HepG2 (cell line): ENCODE data around the gene PROS1. TPM values are rescaled to one million over a fixed set of nuclear protein-coding genes. Genes with fewer than 3 reads are reported as not detected.

ENCODE experiments used
- ATAC-seq: fragments of 200-7000 bp; cut with Tn5 transposase; 3 replicates; pipeline ENCODE4 v1.9.1; 2020; ENCODE audit warnings: mild to moderate bottlenecking, moderate library complexity
- BruUV-seq: library from RNA; stranded (reverse); fragments of 400-500 nt; replicated peaks from 2 replicates; lab custom pipeline; 2021; lab: Mats Ljungman, UMichigan
- CTCF ChIA-PET: fragments of 300-600 bp; formaldehyde crosslinking; extraction: SDS; loops from one replicate; lab custom pipeline; 2021; ENCODE audit warnings: low total read pairs, inconsistent platforms, low intra/inter-chr PET ratio; lab: Yijun Ruan, JAX
- POLR2A ChIA-PET: fragments of 350-600 bp; sonication (Branson Sonifier 250); formaldehyde crosslinking; loops from one replicate; lab custom pipeline; 2020; ENCODE audit warnings: antibody characterized with exemption, inconsistent platforms; lab: Yijun Ruan, JAX
- DNase-seq: peaks from one replicate; pipeline ENCODE4 v3.0.0-alpha.2; 2015; ENCODE audit warnings: low spot score
- FAIRE-seq: peaks from 3 replicates; lab custom pipeline; 2011; peaks lifted over from hg19 to GRCh38; lab: Jason Lieb, UNC
- H2AFZ ChIP-seq: one replicate; pipeline ENCODE4 v1.6.1; 2011; ENCODE audit warnings: low read length, inconsistent platforms
- H3K27ac ChIP-seq: fragments of 300-600 bp; 3 replicates; pipeline ENCODE4 v1.8.0; 2011; ENCODE audit warnings: mixed run types, mild to moderate bottlenecking, mixed read lengths, low read length, inconsistent platforms; ENCODE audit not compliant: insufficient read depth; ENCODE audit errors: extremely low read length
- H3K27me3 ChIP-seq, 2 experiments: fragments of 200-600 bp in 1 of 2; 2 replicates in 1 of 2; 3 replicates in 1 of 2; pipeline versions ENCODE4 v1.6.0 to v1.8.0; 2011; ENCODE audit warnings: low read length in 2 of 2, mild to moderate bottlenecking in 2 of 2, moderate library complexity in 2 of 2, inconsistent platforms in 1 of 2; ENCODE audit not compliant: insufficient read depth in 2 of 2, control insufficient read depth in 1 of 2
- H3K36me3 ChIP-seq, 2 experiments: fragments of 200-600 bp in 1 of 2; replicated peaks in 1 of 2; 2 replicates in 1 of 2; 3 replicates in 1 of 2; pipeline versions ENCODE4 v1.5.1 to v1.8.0; 2011; ENCODE audit warnings: low read length in 2 of 2, inconsistent platforms in 1 of 2; ENCODE audit not compliant: insufficient read depth in 2 of 2, control insufficient read depth in 1 of 2
- H3K4me1 ChIP-seq: 2 replicates; pipeline ENCODE4 v1.5.1; 2012; ENCODE audit warnings: low read length, inconsistent platforms; ENCODE audit not compliant: insufficient read depth
- H3K4me2 ChIP-seq: 2 replicates; pipeline ENCODE4 v1.6.0; 2011; ENCODE audit warnings: low read depth, low read length, inconsistent platforms
- H3K4me3 ChIP-seq, 3 experiments: fragments of 200-600 bp in 1 of 3; sonication (generic), shearing (Covaris generic) in 1 of 3; replicated peaks in 1 of 3; 2 replicates each; pipeline ENCODE4 v1.5.1; 2011 to 2016; ENCODE audit warnings: low read length in 3 of 3, inconsistent platforms in 2 of 3, low read depth in 2 of 3, mild to moderate bottlenecking in 2 of 3, control low read depth in 1 of 3, mixed read lengths in 1 of 3; ENCODE audit not compliant: insufficient read depth in 1 of 3
- H3K79me2 ChIP-seq: one replicate; pipeline ENCODE4 v1.6.1; 2011; ENCODE audit warnings: low read length, inconsistent platforms; ENCODE audit not compliant: insufficient read depth
- H3K9ac ChIP-seq: 2 replicates; pipeline ENCODE4 v1.6.0; 2011; ENCODE audit warnings: mild to moderate bottlenecking, low read depth, low read length, inconsistent platforms; ENCODE audit not compliant: insufficient read depth
- H3K9me3 ChIP-seq: 2 replicates; pipeline ENCODE4 v1.5.1; 2012; ENCODE audit warnings: mild to moderate bottlenecking, low read length
- H4K20me1 ChIP-seq: 2 replicates; pipeline ENCODE4 v1.6.0; 2011; ENCODE audit warnings: inconsistent platforms, mild to moderate bottlenecking, low read length, moderate library complexity; ENCODE audit not compliant: insufficient read depth
- CEBPB ChIP-seq: IDR thresholded peaks from 2 replicates; pipeline ENCODE4 v1.6.1; 2011; ENCODE audit warnings: low read depth, low read length, improper control_type of control experiment, borderline replicate concordance
- POLR2AphosphoS2 ChIP-seq: IDR thresholded peaks from 2 replicates; pipeline ENCODE4 v1.6.1; 2011; ENCODE audit warnings: low read depth, low read length, improper control_type of control experiment
- ZBTB7A ChIP-seq: sonication (generic); formaldehyde crosslinking; IDR thresholded peaks from 2 replicates; pipeline ENCODE4 v1.8.0; 2022; ENCODE audit warnings: mild to moderate bottlenecking, missing genetic modification reagents
- ZNF563 ChIP-seq: sonication (generic); formaldehyde crosslinking; IDR thresholded peaks from 2 replicates; pipeline ENCODE4 v1.8.0; 2022; ENCODE audit warnings: mild to moderate bottlenecking, moderate library complexity, missing genetic modification reagents
- WGBS: methylation state at CpG from one replicate; pipeline ENCODE4 v1.1.6; 2017; ENCODE audit warnings: low lambda C conversion rate; 5-methylcytosine and 5-hydroxymethylcytosine counted together
- in situ Hi-C: cut with HindIII; loops from 2 replicates; pipeline ENCODE4 v1.10.0; 2017; ENCODE audit warnings: low pct_unique_long_range_greater_than_20kb; ENCODE audit not compliant: extremely low pct_ligation_motif_present
- intact Hi-C: fragments of 100-400 bp; cut with micrococcal nuclease; formaldehyde crosslinking; loops from one replicate; pipeline ENCODE4 v1.10.0; 2022; ENCODE audit not compliant: unreplicated experiment
- polyA plus RNA-seq, 8 experiments: library from polyadenylated mRNA; depleted of rRNA in 3 of 8; stranded (reverse) in 7 of 8; unstranded in 1 of 8; fragments of >200 nt; fragmentation: Illumina TruSeq in 4 of 8; extraction: Trizol in 4 of 8; gene quantifications; 2 replicates each; pipeline versions ENCODE4 v1.2.1 to v1.2.3, GENCODE V29; 2011 to 2016; ENCODE audit warnings: low read depth in 4 of 8, missing spikeins in 1 of 8, mixed read lengths in 1 of 8; ENCODE audit not compliant: insufficient read depth in 1 of 8
- total RNA-seq, 5 experiments: library from RNA; depleted of rRNA; stranded (reverse); fragments of >200 nt; fragmentation: Illumina TruSeq; extraction: Trizol; gene quantifications; 2 replicates each; pipeline ENCODE4 v1.2.3, GENCODE V29; 2016; ENCODE audit warnings: low read depth in 1 of 5
- TF ChIP-seq, protein P1 (sequence below): sonication (generic); formaldehyde crosslinking; IDR thresholded peaks from 2 replicates; pipeline ENCODE4 v1.4.0; 2020; ENCODE audit warnings: mild to moderate bottlenecking, missing genetic modification reagents

Gene PROS1
- total and polyA plus RNA-seq, 2 of the 13 experiments (the other 11 are each of a cell fraction or from before 2014, with no cell fraction given) = 63.8 to 76.8 TPM

- H3K4me3 ChIP-seq = no peak overlapping the region
- 99% methylated on average over 9 of the region's 9 CpGs for whole genome bisulfite sequencing
- H3K4me1 ChIP-seq = no peaks in the 10 kb centered on the region
- H3K9me3 ChIP-seq = no peaks in the 10 kb centered on the region
- no peaks in the 10 kb centered on the region for H3K36me3 ChIP-seq
- H3K4me2 ChIP-seq = no peak overlapping the region
- intact Hi-C loops (no loop called here), in situ Hi-C loops (no loop called here)
- TF ChIP-seq ZNF563 (CRISPR knock-in tag) = no peak
- TF ChIP-seq, protein P1, sequence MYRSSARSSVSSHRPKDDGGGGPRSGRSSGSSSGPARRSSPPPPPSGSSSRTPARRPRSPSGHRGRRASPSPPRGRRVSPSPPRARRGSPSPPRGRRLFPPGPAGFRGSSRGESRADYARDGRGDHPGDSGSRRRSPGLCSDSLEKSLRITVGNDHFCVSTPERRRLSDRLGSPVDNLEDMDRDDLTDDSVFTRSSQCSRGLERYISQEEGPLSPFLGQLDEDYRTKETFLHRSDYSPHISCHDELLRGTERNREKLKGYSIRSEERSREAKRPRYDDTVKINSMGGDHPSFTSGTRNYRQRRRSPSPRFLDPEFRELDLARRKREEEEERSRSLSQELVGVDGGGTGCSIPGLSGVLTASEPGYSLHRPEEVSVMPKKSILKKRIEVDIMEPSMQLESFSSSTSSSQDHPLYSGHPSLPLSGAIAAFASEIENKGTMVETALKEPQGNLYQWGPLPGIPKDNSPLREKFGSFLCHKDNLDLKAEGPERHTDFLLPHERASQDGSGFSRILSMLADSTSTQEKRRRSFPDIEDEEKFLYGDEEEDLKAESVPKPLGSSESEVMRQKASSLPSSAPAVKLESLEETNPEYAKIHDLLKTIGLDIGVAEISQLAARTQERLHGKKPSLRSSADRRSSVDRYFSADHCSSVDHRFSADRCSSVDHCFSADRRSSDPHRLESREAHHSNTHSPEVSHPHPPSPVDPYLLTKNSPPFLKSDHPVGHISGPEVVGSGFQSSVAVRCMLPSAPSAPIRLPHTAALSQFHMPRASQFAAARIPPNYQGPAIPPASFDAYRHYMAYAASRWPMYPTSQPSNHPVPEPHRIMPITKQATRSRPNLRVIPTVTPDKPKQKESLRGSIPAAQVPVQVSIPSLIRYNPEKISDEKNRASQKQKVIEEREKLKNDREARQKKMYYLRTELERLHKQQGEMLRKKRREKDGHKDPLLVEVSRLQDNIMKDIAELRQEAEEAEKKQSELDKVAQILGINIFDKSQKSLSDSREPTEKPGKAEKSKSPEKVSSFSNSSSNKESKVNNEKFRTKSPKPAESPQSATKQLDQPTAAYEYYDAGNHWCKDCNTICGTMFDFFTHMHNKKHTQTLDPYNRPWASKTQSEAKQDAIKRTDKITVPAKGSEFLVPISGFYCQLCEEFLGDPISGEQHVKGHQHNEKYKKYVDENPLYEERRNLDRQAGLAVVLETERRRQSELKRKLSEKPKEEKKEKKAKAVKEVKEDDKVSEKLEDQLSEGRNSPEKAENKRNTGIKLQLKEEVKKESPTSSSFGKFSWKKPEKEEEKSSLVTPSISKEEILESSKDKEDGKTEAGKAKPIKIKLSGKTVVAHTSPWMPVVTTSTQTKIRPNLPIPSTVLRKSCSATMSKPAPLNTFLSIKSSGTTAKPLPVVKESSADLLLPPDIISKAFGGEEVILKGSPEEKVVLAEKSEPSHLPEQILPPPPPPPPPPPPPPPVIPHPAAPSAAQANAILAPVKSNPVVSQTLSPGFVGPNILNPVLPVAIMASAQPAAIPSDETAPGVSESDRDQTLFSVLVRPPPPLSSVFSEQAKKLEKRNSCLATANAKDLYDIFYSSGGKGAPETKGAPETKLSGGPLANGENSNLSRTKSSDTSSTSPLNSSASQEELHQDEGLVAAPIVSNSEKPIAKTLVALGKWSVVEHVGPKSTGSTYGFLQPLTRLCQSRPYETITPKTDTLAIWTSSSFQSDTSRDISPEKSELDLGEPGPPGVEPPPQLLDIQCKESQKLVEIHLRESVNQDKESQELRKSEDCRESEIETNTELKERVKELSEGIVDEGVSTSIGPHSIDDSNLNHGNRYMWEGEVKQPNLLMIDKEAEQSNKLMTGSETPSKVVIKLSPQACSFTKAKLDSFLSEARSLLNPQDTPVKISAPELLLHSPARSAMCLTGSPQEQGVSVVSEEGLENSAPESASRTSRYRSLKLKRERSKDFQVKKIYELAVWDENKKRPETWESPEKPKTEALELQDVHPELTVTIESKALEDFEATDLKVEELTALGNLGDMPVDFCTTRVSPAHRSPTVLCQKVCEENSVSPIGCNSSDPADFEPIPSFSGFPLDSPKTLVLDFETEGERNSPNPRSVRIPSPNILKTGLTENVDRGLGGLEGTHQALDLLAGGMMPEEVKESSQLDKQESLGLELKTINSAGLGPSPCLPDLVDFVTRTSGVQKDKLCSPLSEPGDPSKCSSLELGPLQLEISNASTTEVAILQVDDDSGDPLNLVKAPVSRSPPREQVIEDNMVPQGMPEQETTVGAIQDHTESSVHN = no peak
- no peak for TF ChIP-seq CEBPB
- no peak for TF ChIP-seq POLR2AphosphoS2
- TF ChIP-seq ZBTB7A (CRISPR knock-in tag) = no peak
- no peak for FAIRE-seq
- BruUV-seq = no TSS peak
- no peak overlapping the region for H3K27ac ChIP-seq
- DNase-seq = no peak
- no peaks in the 10 kb centered on the region for H4K20me1 ChIP-seq
- POLR2A ChIA-PET = no interaction called here
- H3K79me2 ChIP-seq = no peaks in the 10 kb centered on the region
- no peaks in the 10 kb centered on the region for H3K27me3 ChIP-seq
- no peak overlapping the region for H3K9ac ChIP-seq
- no peak for ATAC-seq
- H2AFZ ChIP-seq = no peak overlapping the region
- CTCF ChIA-PET = interaction anchor here (0.6 kb wide), 1 partner anchor 519 kb away, joined by 4 read pairs; no protein-coding TSS in a partner anchor
These were observed 15.1 kb upstream of the PROS1 start for GRCh38 chr3:93988764-93989163.
